HL-60 (cell line): ENCODE results near the gene FAM124A.

Experiments
- DNase-seq, 2 experiments: peaks; one replicate each; pipeline ENCODE4 v3.0.0-alpha.2; 2010 to 2020; ENCODE audit warnings: low read depth in 1 of 2, low spot score in 1 of 2
- H3K27ac ChIP-seq: fragments of 250-450 bp; sonication (Bioruptor Pico); replicated peaks from 2 replicates; pipeline ENCODE4 v1.5.1; 2020; ENCODE audit warnings: mild to moderate bottlenecking, moderate library complexity
- H3K27me3 ChIP-seq: fragments of 250-450 bp; sonication (Bioruptor Pico); 2 replicates; pipeline ENCODE4 v1.5.1; 2021; ENCODE audit warnings: mild to moderate bottlenecking, moderate library complexity; ENCODE audit not compliant: insufficient read depth, poor library complexity, severe bottlenecking
- H3K4me3 ChIP-seq: replicated peaks from 2 replicates; pipeline ENCODE4 v1.5.1; 2011; ENCODE audit warnings: mild to moderate bottlenecking, control low read depth, low read length; ENCODE audit not compliant: insufficient read depth
- GABPA ChIP-seq: IDR thresholded peaks from 2 replicates; pipeline ENCODE4 v1.6.1; 2012; ENCODE audit warnings: low read depth
- POLR2AphosphoS5 ChIP-seq: IDR thresholded peaks from 2 replicates; pipeline ENCODE4 v1.6.1; 2012; ENCODE audit warnings: low read depth
- SPI1 ChIP-seq: IDR thresholded peaks from 2 replicates; pipeline ENCODE4 v1.6.1; 2012; ENCODE audit warnings: low read depth, mild to moderate bottlenecking, borderline replicate concordance
- TF ChIP-seq, protein P1 (sequence below): IDR thresholded peaks from 2 replicates; pipeline ENCODE4 v1.6.1; 2012; ENCODE audit warnings: low read depth; ENCODE audit not compliant: insufficient replicate concordance
- TF ChIP-seq, protein P2 (sequence below): IDR thresholded peaks from one replicate; pipeline ENCODE4 v1.5.1; 2011; ENCODE audit warnings: low read length, control low read depth, inconsistent platforms; ENCODE audit not compliant: insufficient read depth

Gene FAM124A

DNA sequence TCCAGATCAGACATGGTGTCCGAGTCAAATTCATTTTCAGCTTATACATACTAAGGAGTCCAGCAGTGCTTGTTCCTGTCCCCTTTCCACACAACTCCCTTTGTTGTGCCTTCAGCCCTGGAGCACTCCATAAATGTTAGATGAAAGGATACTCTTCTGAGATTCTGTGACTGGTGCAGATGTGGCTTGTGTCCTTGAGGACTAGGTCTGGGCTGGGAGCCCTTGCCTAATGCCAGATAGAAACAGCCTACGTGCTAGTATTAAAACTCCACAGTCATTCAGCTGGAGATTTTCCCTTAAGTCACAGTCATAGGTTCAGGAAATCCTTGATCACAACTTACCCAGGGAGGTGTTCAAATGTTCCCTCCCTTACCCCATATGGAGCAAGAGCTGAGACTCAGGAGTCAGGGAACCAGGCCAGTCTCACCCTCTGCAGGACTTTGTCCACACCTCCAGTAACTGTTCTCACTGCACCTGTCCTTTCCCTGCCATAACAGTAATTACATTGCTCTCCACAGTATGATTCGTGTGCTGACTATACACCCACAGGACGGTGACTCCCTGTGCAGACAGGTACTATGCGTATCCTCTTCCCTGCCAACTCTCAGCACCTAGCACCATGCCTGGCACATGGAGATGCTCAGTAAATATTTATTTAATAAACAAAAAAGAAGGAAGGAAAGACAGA, 101.8 kb downstream of the FAM124A start:
- H3K4me3 ChIP-seq: no peak overlapping the region

DNA sequence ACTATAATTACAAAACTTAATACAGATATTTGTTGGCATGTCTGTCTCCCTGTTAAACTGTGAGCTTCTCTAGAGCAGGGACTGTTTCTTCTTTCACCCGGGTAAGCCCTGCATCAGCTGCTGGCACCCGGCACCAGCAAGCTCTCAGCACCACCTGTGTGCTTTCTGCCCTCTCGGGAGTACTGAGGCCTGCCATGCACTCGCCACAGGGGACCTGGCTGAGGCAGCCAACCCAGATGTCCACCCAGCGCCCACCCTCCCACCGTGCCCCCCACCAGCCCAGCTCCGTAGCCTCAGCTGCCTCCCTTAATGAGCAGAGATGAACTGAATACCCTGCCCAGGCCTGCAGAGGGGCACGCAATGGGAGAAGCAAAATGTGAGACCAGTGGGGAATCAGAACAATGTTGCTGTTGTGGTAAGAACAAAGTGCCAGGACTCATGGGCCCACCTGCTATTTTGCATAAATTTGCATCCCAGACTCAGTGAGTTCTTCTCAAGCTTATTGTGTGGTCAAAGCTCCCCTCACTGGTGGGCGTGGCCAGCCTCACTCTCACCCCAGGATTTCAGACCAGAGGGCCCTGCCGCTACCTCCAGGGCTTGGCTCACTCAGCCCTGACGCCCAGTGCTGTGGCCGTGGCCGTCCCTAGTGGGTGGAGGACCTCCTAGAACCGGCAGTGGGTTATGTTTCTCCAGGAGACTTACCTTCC, 102.7 kb downstream of the FAM124A start:
- no peak for DNase-seq
- TF ChIP-seq, protein P1, sequence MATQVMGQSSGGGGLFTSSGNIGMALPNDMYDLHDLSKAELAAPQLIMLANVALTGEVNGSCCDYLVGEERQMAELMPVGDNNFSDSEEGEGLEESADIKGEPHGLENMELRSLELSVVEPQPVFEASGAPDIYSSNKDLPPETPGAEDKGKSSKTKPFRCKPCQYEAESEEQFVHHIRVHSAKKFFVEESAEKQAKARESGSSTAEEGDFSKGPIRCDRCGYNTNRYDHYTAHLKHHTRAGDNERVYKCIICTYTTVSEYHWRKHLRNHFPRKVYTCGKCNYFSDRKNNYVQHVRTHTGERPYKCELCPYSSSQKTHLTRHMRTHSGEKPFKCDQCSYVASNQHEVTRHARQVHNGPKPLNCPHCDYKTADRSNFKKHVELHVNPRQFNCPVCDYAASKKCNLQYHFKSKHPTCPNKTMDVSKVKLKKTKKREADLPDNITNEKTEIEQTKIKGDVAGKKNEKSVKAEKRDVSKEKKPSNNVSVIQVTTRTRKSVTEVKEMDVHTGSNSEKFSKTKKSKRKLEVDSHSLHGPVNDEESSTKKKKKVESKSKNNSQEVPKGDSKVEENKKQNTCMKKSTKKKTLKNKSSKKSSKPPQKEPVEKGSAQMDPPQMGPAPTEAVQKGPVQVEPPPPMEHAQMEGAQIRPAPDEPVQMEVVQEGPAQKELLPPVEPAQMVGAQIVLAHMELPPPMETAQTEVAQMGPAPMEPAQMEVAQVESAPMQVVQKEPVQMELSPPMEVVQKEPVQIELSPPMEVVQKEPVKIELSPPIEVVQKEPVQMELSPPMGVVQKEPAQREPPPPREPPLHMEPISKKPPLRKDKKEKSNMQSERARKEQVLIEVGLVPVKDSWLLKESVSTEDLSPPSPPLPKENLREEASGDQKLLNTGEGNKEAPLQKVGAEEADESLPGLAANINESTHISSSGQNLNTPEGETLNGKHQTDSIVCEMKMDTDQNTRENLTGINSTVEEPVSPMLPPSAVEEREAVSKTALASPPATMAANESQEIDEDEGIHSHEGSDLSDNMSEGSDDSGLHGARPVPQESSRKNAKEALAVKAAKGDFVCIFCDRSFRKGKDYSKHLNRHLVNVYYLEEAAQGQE: no peak
- TF ChIP-seq GABPA: no peak
- TF ChIP-seq, protein P2, sequence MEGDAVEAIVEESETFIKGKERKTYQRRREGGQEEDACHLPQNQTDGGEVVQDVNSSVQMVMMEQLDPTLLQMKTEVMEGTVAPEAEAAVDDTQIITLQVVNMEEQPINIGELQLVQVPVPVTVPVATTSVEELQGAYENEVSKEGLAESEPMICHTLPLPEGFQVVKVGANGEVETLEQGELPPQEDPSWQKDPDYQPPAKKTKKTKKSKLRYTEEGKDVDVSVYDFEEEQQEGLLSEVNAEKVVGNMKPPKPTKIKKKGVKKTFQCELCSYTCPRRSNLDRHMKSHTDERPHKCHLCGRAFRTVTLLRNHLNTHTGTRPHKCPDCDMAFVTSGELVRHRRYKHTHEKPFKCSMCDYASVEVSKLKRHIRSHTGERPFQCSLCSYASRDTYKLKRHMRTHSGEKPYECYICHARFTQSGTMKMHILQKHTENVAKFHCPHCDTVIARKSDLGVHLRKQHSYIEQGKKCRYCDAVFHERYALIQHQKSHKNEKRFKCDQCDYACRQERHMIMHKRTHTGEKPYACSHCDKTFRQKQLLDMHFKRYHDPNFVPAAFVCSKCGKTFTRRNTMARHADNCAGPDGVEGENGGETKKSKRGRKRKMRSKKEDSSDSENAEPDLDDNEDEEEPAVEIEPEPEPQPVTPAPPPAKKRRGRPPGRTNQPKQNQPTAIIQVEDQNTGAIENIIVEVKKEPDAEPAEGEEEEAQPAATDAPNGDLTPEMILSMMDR: no peak
- TF ChIP-seq POLR2AphosphoS5: no peak
- no peak for TF ChIP-seq SPI1
- Histone ChIP-seq H3K27me3 (no peaks in the 10 kb centered on the region), H3K4me3 (no peak overlapping the region), H3K27ac (no peak overlapping the region)

More for the DNA sequence above, 101.8 kb downstream of the FAM124A start:
- H3K27ac ChIP-seq: no peak overlapping the region
- no peak for DNase-seq
- TF ChIP-seq, protein P1: no peak
- TF ChIP-seq POLR2AphosphoS5 (no peak), SPI1 (no peak), GABPA (no peak)
- TF ChIP-seq, protein P2: no peak
- no peaks in the 10 kb centered on the region for H3K27me3 ChIP-seq

DNA sequence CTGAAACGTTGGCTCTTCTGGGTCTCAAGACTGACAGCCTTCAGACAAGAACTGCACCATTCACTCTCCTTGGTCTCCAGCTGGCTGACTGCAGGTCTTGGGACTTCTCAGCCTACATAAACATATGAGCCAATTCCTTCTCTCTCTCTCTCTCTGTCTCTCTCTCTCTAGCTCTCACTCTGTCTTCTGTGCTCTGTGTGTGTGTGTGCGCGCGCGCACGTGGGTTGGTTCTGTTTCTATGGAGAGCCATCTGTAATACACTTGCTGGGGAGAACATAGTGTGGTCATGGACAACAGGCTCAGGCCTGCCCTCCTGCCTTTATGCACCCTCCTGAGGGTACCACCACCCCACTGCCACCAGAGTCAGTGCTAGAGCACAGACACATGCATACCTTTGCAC, 103.6 kb downstream of the FAM124A start:
- no peak for DNase-seq
- no peaks in the 10 kb centered on the region for H3K27me3 ChIP-seq
- TF ChIP-seq, protein P2: no peak
- H3K27ac ChIP-seq: no peak overlapping the region
- H3K4me3 ChIP-seq: no peak overlapping the region

DNA sequence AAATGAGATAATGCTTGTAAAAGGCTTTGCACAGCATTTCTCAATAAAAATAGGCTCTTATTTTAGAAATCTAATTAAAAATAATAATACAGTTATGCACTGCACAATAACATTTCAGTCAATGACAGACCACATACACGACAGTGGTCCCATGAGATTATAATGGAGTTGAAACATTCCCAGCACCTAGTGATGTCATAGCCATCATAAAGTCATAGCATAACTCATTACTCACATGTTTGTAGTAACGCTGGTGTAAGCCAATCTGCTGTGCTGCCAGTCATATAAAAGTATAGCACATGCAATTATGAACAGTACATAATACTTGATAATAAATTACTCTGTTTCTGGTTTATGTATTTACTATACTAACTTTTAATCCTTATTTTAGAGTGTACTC, 104.6 kb downstream of the FAM124A start:
- Histone ChIP-seq H3K27me3 (no peaks in the 10 kb centered on the region), H3K27ac (no peak overlapping the region), H3K4me3 (no peak overlapping the region)
- DNase-seq: no peak
- TF ChIP-seq, protein P1: no peak
- no peak for TF ChIP-seq POLR2AphosphoS5
- no peak for TF ChIP-seq GABPA
